GM18519 (cell line): ENCODE results near the gene OR52A1.
"Not testable (repeated sequence)": the region's sequence is repeated elsewhere in the genome, so short reads cannot be mapped to it uniquely, and the experiment has no call there.

Experiments
- ATAC-seq: cut with Tn5 transposase; IDR thresholded peaks from one replicate; pipeline ENCODE4 v1.9.1; 2021; ENCODE audit warnings: mild to moderate bottlenecking, moderate library complexity; ENCODE audit not compliant: unreplicated experiment, low FRiP score

Gene OR52A1

DNA sequence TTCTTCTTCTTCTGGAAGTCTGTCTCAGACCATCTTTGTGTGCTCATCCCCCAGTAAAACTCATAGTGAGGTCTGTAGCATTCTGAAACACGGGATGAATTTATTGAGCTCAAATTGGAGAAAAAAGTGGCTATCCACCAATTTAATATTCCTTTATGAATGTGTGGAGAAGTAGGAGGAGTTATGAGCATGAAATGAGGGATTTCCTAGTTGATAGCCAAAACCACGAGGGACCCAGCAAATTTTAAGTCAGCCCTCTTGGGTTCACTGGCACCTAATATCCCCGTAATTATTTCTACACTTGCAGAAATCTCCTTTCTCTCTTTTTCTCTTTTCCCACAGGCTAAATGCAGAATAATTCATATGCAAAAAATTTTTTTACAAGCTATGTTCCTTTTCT, at the start of gene OR52A1:
TSS of gene OR52A1 (minus strand) at position 101 of the 400 bp plus-strand sequence. CDS start 2,388 bp downstream, outside the sequence.
- no peak for ATAC-seq

DNA sequence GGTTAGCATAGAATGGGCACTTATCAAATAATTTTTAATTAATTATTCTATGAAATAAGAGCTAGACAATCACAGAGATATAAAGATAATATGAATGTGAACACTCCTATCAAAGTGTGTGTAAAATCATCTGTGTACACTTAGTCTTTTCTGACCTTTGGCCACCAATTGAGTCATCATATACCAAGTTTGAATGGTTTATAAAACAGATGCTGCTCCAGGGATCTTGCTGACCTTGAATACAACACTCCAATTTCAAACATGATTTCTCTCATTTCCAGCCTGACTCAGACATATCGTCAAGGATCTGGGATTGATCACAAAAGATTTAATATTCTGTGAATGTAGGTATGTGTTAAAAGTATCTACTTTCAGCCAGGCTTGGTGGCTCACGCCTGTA, 48.8 kb upstream of the OR52A1 start:
- ATAC-seq: no peak

DNA sequence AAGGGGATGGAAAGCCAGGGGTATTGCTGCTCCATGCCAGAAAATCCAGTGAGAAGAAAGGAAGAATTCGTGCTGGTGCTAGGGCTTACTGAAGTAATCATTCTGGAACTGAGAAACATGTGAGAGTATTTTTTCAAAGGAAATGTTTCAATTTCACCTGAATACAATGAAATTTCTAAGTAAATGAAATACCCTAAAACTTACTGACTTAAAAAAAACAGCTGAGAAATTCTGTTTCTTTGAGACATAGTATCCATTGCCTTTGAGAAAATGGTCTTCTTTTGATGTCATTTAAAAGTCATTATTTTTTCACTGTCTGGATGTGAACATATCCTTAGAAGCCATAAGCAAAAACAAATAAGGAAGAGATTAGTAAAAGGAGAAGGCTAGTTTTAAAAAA, 46.0 kb upstream of the OR52A1 start, which contains the start of gene OR51V1:
TSS of gene OR51V1 (minus strand) at position 101 of the 400 bp plus-strand sequence. CDS start at position 101, 0 bp downstream.
- no peak for ATAC-seq

DNA sequence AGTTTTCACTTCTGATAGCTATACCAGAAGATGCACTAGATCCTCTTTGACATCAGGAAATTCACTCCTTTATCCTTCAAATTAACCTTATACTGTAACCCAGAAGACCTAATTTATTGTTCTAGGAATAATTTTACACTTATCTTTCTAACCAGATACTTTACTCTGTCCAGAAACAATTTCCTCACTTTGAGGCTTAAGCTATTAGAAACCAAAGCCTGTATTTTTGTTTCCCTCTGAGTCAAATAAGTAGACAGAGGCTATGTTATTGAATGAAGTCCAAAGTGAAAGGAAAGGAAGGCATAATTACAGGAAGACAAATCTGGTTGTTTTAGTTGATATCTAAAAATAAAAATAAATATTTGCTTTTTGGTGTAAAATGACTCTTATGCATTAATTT, 43.7 kb upstream of the OR52A1 start:
- ATAC-seq: no peak

DNA sequence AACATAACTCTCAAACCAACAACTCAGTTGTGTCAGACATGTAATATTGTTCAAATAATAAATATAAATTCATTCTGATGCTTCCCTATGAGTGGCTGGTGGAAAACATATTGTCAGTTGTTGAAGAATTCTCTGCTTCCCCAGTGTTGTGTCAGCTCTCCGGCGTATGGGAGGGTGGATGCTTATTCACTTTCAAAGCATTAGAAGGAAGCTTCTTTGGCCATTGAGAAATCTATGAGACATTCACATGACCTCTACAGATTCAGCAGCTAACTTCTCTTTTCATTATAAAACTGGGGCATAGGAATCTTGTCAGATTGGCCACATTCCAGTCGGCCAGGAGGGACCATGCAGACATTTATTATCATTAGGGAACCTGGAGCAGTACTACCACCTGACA, 43.0 kb upstream of the OR52A1 start:
- ATAC-seq: no peak

DNA sequence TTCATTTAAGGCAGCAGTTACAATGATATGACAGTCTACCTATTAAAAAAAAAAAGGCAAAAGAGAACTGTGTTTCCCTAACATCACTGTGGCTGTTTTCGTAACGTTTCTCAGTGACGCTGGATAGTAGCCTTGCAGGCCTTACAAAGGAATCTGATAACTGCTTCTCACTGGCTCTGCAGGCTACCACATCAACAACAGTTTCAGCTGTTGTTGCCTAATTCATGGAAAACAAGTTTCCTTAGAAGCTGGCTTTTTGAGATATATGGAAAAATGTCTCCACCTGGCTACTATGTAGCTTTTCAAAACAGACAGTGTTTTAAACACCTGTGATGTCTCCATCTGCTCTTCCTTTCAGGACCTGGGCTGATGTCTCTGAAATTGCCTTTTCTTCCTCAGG, 42.2 kb upstream of the OR52A1 start:
- ATAC-seq: no peak

DNA sequence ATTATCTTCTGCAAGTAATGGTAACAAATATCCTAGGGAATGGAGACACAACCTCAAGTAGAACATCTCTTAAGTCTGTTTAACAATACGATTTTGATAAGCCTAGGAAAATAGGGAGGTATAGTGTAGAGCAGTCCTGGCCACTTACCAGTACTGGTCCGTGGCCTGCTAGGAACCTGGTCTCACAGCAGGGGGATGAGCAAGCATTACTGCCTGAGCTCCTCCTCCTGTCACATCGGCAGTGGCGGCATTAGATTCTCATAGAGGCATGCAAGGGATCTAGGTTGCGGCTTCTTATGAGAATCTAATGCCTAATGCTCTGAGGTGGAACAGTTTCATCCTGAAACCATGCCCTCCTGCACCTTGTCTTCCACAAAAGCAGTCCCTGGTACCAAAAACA, 41.5 kb upstream of the OR52A1 start:
- ATAC-seq: no peak

DNA sequence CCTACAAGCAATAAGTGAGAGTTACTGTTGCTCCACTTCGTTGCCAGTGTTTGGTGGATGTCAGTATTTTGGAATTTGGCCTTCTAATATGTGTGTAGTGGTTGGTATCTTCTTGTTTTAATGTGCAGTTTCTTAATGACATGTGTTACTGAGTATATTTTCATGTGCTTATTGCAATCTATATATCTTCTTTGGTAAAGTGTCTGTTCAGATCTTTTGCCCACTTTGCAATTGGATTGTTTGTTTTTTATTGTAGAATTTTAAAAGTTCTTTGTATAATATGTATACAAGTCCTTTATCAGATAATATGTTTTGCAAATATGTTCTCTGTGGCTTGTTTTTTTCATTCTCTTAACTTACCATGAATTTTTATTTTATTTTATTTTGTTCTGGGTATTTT, 38.2 kb upstream of the OR52A1 start:
- no peak for ATAC-seq

DNA sequence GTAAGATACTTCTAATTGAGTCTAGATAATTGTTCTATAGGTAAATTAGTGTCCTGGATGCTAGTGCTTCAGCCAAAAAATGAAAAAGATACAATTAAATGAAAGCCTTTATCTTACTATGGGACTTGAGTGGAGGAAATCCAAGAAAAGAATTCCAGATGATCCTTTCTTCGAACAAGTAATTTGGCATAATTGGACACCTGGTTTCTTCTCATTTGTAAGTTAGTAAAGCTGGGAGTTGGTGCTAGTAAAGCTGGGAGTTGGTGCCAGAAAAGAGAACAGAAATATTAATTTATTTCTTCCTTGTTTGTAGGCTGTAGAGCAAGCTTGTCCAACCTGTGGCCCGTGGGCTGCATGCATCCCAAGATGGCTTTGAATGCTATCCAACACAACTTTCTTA, 33.6 kb upstream of the OR52A1 start:
- no peak for ATAC-seq

DNA sequence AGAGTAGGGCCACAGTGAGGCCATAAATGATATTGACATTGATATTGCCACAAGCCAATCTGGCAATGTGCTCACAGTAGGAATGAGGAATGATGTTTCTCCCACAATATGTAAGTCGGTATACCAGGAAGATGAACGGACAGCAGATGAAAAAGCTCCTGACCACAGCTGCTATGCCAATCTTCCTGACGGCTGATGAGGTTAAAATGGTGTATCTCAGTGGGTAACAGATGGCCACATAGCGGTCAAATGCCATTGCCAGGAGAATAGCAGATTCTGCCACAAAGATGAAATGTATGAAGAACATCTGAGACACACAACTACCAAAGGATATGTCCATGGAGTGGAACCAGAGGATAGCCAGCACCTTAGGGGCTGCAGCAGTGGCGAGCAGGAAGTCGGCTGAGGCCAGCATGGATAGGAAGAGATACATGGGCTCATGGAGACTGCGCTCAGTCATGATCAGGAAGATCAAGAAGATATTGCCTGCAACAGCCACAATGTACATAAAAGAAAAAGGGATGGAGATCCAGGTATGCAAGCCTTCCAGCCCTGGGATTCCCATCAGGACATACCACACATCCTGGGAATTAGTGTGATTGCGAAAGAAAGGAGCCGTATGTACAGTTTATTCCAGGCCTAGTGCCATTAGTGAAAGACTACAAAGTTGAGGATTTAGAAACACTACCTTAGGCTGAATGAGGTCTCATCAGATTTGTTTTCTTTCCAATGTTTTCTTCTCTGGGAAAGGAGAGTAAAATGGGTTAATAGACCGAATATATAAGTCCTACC, 23.7 kb upstream of the OR52A1 start:
- no peak for ATAC-seq

DNA sequence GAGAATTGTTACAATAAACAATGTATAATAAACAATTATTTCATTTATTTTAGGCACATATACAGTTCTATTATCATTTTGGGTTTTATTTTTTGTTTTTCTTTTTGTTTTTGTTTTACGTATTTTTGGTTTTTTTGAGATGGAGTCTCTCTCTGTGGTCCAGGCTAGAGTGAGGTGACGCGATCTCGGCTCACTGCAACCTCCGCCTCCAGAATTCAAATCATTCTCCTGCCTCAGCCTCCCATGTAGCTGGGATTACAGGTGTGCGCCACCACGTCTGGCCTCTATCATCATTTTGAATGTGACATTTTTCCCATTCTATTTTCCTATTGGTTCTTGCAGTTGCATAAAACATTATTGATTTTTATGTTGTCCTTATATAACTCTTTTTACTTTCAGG, 20.4 kb upstream of the OR52A1 start:
- ATAC-seq: no peak

DNA sequence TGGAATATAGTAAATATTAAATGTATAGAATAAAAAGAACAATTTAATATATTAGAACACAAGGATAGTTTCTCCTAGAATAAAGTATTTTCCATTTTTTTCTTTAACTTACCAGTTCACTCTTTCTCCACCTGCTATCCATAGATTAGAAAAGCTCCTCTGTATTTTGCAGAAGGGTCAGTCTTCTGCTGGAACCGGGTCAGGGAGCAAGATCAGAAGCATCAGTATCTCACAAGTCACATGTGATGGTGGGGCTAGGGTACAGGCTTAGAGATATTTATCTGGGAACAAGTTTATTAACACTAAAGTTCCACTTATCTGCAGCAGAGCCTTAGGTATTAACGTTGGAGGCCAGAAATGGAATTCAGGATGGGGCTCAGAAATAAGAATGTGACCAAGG, 17.3 kb upstream of the OR52A1 start:
- ATAC-seq: no peak

DNA sequence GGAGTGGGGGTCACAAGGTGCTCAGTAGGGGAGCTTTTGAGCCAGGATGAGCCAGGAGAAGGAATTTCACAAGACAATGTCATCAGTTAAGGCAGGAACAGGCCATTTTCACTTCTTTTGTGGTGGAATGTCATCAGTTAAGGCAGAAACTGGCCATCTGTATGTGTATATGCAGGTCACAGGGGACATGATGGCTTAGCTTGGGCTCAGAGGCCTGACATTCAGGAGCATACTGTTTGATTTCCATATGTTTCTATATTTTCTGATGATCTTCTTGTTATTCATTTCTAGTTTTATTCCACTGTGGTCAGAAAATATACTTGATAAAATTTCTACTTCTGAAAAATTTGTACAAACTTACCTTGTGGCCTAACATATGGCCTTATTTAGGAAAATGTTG, 11.3 kb upstream of the OR52A1 start:
- ATAC-seq: not testable (repeated sequence)

DNA sequence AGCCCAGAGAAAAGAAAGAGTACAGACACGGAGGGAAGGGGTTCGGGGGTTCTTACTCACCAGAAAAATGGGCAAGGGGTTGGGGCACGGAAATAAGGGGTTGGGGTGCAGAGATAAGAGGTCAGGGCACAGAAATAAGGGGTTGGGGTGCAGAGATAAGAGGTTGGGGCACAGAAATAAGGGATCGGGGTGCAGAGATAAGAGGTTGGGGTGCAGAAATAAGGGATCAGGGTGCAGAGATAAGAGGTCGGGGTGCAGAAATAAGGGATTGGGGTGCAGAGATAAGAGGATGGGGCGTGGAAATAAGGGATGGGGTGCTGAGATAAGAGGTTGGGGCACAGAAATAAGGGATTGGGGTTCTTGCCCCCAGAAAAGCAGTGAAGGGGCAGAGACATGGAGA, 10.2 kb upstream of the OR52A1 start:
- not testable (repeated sequence) for ATAC-seq

DNA sequence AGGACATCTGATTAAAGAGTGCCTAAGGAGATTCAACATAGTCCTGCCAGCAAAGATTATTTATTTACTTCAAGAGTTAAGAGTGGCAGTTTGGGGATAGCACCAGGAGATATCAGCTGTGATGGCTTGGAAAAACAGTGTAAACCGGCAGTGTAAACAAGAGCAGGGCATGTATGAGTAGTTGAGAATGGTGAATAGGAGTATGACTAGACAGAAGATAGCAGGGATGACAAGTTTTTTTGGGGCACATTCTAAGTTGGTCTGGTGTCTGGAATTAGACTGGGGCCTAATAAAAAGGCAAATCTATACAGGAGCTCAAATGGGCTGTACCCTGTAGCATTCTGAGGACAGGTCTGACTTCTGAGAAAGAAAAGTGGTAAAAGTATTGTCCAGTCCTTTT, 6.5 kb upstream of the OR52A1 start:
- ATAC-seq: not testable (repeated sequence)

DNA sequence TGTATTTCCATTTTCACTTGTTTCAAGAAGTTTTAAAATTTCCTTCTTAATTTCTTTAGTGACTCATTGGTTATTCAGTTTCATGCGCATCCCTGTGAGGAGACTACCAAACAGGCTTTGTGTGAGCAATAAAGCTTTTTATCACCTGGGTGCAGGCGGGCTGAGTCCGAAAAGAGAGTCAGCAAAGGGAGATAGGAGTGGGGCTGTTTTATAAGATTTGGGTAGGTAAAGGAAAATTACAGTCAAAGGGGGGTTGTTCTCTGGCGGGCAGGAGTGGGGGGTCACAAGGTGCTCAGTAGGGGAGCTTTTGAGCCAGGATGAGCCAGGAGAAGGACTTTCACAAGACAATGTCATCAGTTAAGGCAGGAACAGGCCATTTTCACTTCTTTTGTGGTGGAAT, 5.7 kb upstream of the OR52A1 start:
- not testable (repeated sequence) for ATAC-seq

DNA sequence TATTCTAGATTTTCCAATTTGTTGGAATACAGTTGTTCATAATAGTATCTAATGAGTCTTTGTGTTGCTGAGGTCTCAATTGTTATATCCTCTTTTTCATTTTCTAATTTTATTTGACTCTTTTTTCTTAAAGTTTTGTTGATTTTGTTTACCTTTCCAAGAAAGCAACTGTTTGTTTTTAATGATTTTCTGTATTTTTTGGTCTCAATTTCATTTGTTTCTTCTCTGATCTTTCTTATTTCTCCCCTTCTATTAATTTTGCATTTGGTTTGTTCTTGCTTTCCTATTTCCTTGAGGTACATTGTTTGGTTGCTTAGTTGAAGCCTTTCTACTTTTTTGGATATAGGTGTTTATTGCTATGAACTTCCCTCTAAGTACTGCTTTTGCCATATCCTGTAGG, 5.2 kb upstream of the OR52A1 start:
- ATAC-seq: no peak

DNA sequence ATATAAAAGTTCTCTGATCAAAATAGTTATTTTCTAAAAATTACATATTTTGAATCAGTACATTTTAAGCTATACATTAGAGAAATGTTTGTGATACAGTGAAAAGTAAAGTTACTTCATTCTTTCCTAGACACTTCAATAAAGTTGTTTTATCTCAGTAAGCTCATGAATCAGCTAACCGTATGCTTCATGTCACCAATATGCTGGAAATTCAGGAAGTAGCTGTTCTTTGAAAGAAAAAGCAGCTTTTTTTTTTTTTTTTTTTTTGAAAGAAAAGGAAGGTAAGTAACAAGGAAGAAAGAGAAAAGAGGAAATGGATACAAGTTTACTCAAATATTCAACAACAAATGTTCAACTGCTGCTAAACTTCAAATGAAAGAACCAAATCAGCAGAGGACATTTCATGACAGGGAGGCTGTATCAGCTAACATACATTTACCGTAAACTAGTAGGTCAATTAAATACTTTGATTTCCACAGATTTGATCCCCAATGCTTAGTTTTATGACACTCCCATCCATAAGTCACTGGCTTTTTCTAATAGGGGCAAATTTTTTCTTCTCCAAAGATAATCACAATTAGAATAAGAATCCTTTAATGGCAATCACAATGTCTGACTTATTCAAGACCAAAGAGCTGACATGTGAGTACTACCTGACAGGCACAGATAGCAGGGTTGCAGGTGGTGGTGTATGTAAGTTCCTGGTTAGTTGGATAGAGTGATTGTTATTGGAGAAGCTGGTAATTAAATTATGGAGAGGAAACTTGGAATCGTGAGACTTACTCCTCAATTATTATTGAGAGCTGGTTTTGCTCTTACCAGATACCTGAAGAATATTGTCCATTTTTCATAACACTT, 754 bp downstream of the OR52A1 start:
- no peak for ATAC-seq

DNA sequence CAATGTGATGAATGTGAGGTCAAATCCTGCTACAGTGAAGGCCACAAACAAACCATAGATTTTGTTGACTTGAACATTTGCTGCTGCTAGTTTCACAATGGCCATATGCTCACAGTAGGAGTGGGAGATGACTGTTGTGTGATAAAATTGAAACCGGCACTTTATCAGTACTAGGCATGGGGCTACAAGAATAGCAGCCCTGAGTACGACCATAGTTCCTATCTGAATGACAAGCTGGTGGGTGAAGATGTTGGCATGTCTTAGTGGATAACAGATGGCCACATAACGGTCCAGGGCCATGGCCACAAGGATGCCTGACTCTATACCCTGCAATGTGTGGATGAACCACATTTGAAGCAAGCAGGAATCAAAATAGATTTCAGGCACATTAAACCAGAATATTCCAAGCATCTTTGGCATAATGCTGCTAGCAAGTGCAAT, 2.8 kb downstream of the OR52A1 start:
- ATAC-seq: no peak

DNA sequence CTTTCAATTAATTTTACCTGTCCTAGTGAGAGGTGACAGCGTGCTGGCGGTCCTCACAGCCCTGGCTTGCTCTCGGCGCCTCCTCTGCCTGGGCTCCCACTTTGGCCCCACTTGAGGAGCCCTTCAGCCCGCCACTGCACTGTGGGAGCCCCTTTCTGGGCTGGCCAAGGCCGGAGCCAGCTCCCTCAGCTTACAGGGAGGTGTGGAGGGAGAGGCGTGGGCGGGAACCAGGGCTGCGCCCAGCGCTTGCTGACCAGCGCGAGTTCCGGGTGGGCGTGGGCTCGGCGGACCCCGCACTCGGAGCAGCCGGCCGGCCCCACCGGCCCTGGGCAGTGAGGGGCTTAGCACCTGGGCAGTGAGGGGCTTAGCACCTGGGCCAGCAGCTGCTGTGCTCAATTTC, 10.4 kb downstream of the OR52A1 start:
- ATAC-seq: not testable (repeated sequence)

DNA sequence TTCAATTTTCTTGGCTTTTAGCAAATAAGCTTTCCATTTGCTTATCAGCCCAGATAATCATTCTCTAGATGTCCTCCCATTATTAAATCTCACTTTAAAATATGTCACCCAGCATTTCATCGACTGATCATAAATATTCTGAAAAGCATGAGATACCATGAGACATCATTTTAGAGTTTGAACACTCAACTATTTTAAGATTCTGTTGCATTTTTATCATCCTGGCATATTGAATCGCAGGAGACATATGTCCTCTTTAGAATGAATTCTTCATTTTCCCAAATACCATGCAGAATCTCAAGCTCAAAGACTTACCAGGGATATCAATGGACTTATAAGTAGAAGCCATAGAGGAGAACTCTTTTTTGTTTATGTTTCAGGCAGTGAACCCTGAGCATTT, 16.6 kb downstream of the OR52A1 start, which contains the start of gene OR52A5:
TSS of gene OR52A5 (minus strand) at position 361 of the 400 bp plus-strand sequence. CDS start 5,714 bp downstream, outside the sequence.
- no peak for ATAC-seq
